Astrocyte (in vitro differentiated cells and primary cell): ENCODE data around the gene RAD51B. TPM values are rescaled to one million over a fixed set of nuclear protein-coding genes. Genes with fewer than 3 reads are reported as not detected.
A peak's percentile ranks its signal among the peaks of the same experiment; 100 is the strongest.

Source experiments
- DNase-seq: peaks from one replicate; pipeline ENCODE4 v3.0.0-alpha.2; 2010; ENCODE audit warnings: low read depth
- FAIRE-seq: peaks from 2 replicates; lab custom pipeline; 2011; peaks lifted over from hg19 to GRCh38; lab: Jason Lieb, UNC
- H2AFZ ChIP-seq: 2 replicates; pipeline ENCODE4 v1.6.0; 2012; ENCODE audit warnings: low read depth, low read length, inconsistent platforms
- H3K27ac ChIP-seq: 2 replicates; pipeline ENCODE4 v1.5.1; 2011; ENCODE audit warnings: low read depth, low read length, inconsistent platforms
- H3K27me3 ChIP-seq: 2 replicates; pipeline ENCODE4 v1.6.0; 2011; ENCODE audit warnings: low read length, inconsistent platforms; ENCODE audit not compliant: insufficient read depth
- H3K36me3 ChIP-seq: 2 replicates; pipeline ENCODE4 v1.5.1; 2011; ENCODE audit warnings: low read length, inconsistent platforms; ENCODE audit not compliant: insufficient read depth
- H3K4me1 ChIP-seq: 2 replicates; pipeline ENCODE4 v1.5.1; 2011; ENCODE audit warnings: low read length, inconsistent platforms; ENCODE audit not compliant: insufficient read depth
- H3K4me2 ChIP-seq: 2 replicates; pipeline ENCODE4 v1.6.0; 2012; ENCODE audit warnings: low read length, inconsistent platforms
- H3K4me3 ChIP-seq: 2 replicates; pipeline ENCODE4 v1.5.1; 2011; ENCODE audit warnings: low read depth, mild to moderate bottlenecking, low read length, inconsistent platforms; ENCODE audit not compliant: insufficient read depth
- H3K79me2 ChIP-seq: 2 replicates; pipeline ENCODE4 v1.6.0; 2012; ENCODE audit warnings: mild to moderate bottlenecking, low read length, inconsistent platforms; ENCODE audit not compliant: insufficient read depth
- H3K9ac ChIP-seq: 2 replicates; pipeline ENCODE4 v1.6.0; 2012; ENCODE audit warnings: mild to moderate bottlenecking, low read length, inconsistent platforms
- H3K9me3 ChIP-seq: 2 replicates; pipeline ENCODE4 v1.5.1; 2012; ENCODE audit warnings: low read depth, mild to moderate bottlenecking, low read length, inconsistent platforms; ENCODE audit not compliant: insufficient read depth
- H4K20me1 ChIP-seq: 2 replicates; pipeline ENCODE4 v1.6.0; 2012; ENCODE audit warnings: low read length, inconsistent platforms; ENCODE audit not compliant: insufficient read depth
- H3K27ac Mint-ChIP-seq: one replicate; pipeline ENCODE4 v1.8.0; 2021; ENCODE audit warnings: mild to moderate bottlenecking, mixed read lengths; ENCODE audit not compliant: unreplicated experiment
- H3K27me3 Mint-ChIP-seq: one replicate; pipeline ENCODE4 v1.8.0; 2021; ENCODE audit warnings: low read depth, mixed read lengths; ENCODE audit not compliant: unreplicated experiment
- H3K36me3 Mint-ChIP-seq: one replicate; pipeline ENCODE4 v1.8.0; 2021; ENCODE audit warnings: low read depth, mixed read lengths; ENCODE audit not compliant: unreplicated experiment
- H3K4me1 Mint-ChIP-seq: one replicate; pipeline ENCODE4 v1.8.0; 2021; ENCODE audit warnings: low read depth, mixed read lengths; ENCODE audit not compliant: unreplicated experiment
- H3K4me3 Mint-ChIP-seq: one replicate; pipeline ENCODE4 v1.8.0; 2021; ENCODE audit warnings: mild to moderate bottlenecking, moderate library complexity, mixed read lengths; ENCODE audit not compliant: unreplicated experiment
- H3K9me3 Mint-ChIP-seq: one replicate; pipeline ENCODE4 v1.8.0; 2021; ENCODE audit warnings: mild to moderate bottlenecking, mixed read lengths; ENCODE audit not compliant: unreplicated experiment
- CTCF ChIP-seq: IDR thresholded peaks from 2 replicates; pipeline ENCODE4 v1.5.1; 2011; ENCODE audit warnings: low read depth, mild to moderate bottlenecking, inconsistent platforms, low read length, moderate library complexity; ENCODE audit not compliant: insufficient read depth
- EZH2 ChIP-seq: IDR thresholded peaks from 2 replicates; pipeline ENCODE4 v1.6.1; 2012; ENCODE audit warnings: mild to moderate bottlenecking, low read length, inconsistent platforms; ENCODE audit not compliant: insufficient read depth
- total RNA-seq: library from RNA; stranded (reverse); gene quantifications from 2 replicates; pipeline ENCODE4 v1.2.1, GENCODE V29; 2021

Gene RAD51B
- total RNA-seq, 1 donor from 2014 or later = 10.8 TPM

- Mint-ChIP-seq H3K27ac (no peak overlapping the region), H3K4me1 (peaks cover 27% of the 10 kb centered on the region)
These were observed 689.0 kb downstream of the RAD51B start for GRCh38 chr14:68508581-68508980.

GRCh38 chr14:68509188-68509983, 689.8 kb downstream of the RAD51B start:
- Histone ChIP-seq H3K9ac (no peak overlapping the region), H3K4me2 (peak overlapping the region; percentile 4)
- H3K4me1 Mint-ChIP-seq = peaks cover 27% of the 10 kb centered on the region

More at GRCh38 chr14:68508581-68508980, 689.0 kb downstream of the RAD51B start:
- H3K9me3 ChIP-seq = no peaks in the 10 kb centered on the region
- H2AFZ ChIP-seq = no peak overlapping the region
- no peaks in the 10 kb centered on the region for H3K27me3 ChIP-seq
- Mint-ChIP-seq H3K36me3 (peaks cover 1% of the 10 kb centered on the region), H3K27me3 (no peaks in the 10 kb centered on the region), H3K4me3 (no peak overlapping the region), H3K9me3 (peaks cover 2% of the 10 kb centered on the region)
- H4K20me1 ChIP-seq = no peaks in the 10 kb centered on the region
- H3K27ac ChIP-seq = no peak overlapping the region
- no peaks in the 10 kb centered on the region for H3K79me2 ChIP-seq
- DNase-seq = no peak
- peaks cover 21% of the 10 kb centered on the region for H3K4me1 ChIP-seq
- H3K4me3 ChIP-seq = no peak overlapping the region
- H3K4me2 ChIP-seq = no peak overlapping the region
- H3K36me3 ChIP-seq = no peaks in the 10 kb centered on the region
- TF ChIP-seq EZH2 = no peak
- no peak for TF ChIP-seq CTCF
- no peak for FAIRE-seq
- H3K9ac ChIP-seq = no peak overlapping the region

More at GRCh38 chr14:68509188-68509983, 689.8 kb downstream of the RAD51B start:
- DNase-seq = no peak
- no peak overlapping the region for H2AFZ ChIP-seq
- H3K27ac ChIP-seq = no peak overlapping the region
- FAIRE-seq = no peak
- H3K4me1 ChIP-seq = peaks cover 21% of the 10 kb centered on the region
- H4K20me1 ChIP-seq = no peaks in the 10 kb centered on the region
- H3K27me3 ChIP-seq = no peaks in the 10 kb centered on the region
- no peaks in the 10 kb centered on the region for H3K36me3 ChIP-seq
- Mint-ChIP-seq H3K36me3 (peaks cover 1% of the 10 kb centered on the region), H3K27ac (no peak overlapping the region), H3K9me3 (peaks cover 2% of the 10 kb centered on the region), H3K27me3 (no peaks in the 10 kb centered on the region), H3K4me3 (no peak overlapping the region)
- no peak overlapping the region for H3K4me3 ChIP-seq
- no peaks in the 10 kb centered on the region for H3K9me3 ChIP-seq
- H3K79me2 ChIP-seq = no peaks in the 10 kb centered on the region
- no peak for TF ChIP-seq EZH2
- no peak for TF ChIP-seq CTCF
